MM.1S (cell line): Measurements from ENCODE around the gene FBH1.
"Not testable (repeated sequence)": the region's sequence is repeated elsewhere in the genome, so short reads cannot be mapped to it uniquely, and the experiment has no call there.

ENCODE experiments used
- EZH2phosphoT487 ChIP-seq: fragments of 300-600 bp; sonication (generic); IDR thresholded peaks from 2 replicates; pipeline ENCODE4 v1.6.1; 2018; ENCODE audit warnings: antibody characterized with exemption, low read length
- TF ChIP-seq, protein P1 (sequence below): fragments of 300-600 bp; sonication (generic); IDR thresholded peaks from 2 replicates; pipeline ENCODE4 v1.5.1; 2016; ENCODE audit warnings: antibody characterized with exemption, low read length, mixed read lengths

DNA sequence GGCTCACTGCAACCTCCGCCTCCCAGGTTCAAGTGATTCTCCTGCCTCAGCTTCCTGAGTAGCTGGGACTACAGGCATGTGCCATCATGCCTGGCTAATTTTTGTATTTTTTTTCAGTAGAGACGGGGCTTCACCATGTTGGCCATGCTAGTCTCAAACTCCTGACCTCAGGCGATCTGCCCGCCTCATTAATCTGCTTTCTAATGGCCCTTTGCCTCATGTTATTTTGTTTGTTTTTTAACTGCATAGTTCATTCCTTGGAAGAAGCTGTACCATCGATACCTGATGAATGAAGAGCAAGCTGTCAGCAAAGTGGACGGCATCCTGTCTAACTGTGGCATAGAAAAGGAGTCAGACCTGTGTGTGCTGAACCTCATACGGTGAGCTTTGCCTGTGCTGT, 18.6 kb downstream of the FBH1 start:
- TF ChIP-seq, protein P1, sequence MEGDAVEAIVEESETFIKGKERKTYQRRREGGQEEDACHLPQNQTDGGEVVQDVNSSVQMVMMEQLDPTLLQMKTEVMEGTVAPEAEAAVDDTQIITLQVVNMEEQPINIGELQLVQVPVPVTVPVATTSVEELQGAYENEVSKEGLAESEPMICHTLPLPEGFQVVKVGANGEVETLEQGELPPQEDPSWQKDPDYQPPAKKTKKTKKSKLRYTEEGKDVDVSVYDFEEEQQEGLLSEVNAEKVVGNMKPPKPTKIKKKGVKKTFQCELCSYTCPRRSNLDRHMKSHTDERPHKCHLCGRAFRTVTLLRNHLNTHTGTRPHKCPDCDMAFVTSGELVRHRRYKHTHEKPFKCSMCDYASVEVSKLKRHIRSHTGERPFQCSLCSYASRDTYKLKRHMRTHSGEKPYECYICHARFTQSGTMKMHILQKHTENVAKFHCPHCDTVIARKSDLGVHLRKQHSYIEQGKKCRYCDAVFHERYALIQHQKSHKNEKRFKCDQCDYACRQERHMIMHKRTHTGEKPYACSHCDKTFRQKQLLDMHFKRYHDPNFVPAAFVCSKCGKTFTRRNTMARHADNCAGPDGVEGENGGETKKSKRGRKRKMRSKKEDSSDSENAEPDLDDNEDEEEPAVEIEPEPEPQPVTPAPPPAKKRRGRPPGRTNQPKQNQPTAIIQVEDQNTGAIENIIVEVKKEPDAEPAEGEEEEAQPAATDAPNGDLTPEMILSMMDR, result not testable (repeated sequence)
- not testable (repeated sequence) for TF ChIP-seq EZH2phosphoT487
